Upper lobe of left lung (tissue), 4 donors: ENCODE measurements around the gene MTHFD2L.

Experiments used
- EP300 ChIP-seq, 4 donors: sonication (generic); formaldehyde crosslinking; IDR thresholded peaks; one replicate each; pipeline ENCODE4 v1.5.1; 2017; ENCODE audit warnings: antibody characterized with exemption in 4 of 4, control low read depth in 2 of 4
- POLR2A ChIP-seq, 4 donors: fragments of 450-650 bp; IDR thresholded peaks; one replicate each; pipeline ENCODE4 v1.5.1; 2016 to 2017; ENCODE audit warnings: antibody characterized with exemption in 4 of 4, mild to moderate bottlenecking in 2 of 4
- POLR2AphosphoS5 ChIP-seq, 2 donors: sonication (generic); formaldehyde crosslinking; IDR thresholded peaks; one replicate each; pipeline ENCODE4 v1.5.1; 2017; ENCODE audit warnings: antibody characterized with exemption in 2 of 2
- TF ChIP-seq, protein P1 (sequence below), 6 experiments: fragments of 450-650 bp in 4 of 6; fragments of 200-600 bp in 2 of 6; sonication (generic) in 2 of 6; IDR thresholded peaks; one replicate each; pipeline ENCODE4 v1.5.1; 2016 to 2019; ENCODE audit warnings: antibody characterized with exemption in 6 of 6

- TF ChIP-seq, protein P1, sequence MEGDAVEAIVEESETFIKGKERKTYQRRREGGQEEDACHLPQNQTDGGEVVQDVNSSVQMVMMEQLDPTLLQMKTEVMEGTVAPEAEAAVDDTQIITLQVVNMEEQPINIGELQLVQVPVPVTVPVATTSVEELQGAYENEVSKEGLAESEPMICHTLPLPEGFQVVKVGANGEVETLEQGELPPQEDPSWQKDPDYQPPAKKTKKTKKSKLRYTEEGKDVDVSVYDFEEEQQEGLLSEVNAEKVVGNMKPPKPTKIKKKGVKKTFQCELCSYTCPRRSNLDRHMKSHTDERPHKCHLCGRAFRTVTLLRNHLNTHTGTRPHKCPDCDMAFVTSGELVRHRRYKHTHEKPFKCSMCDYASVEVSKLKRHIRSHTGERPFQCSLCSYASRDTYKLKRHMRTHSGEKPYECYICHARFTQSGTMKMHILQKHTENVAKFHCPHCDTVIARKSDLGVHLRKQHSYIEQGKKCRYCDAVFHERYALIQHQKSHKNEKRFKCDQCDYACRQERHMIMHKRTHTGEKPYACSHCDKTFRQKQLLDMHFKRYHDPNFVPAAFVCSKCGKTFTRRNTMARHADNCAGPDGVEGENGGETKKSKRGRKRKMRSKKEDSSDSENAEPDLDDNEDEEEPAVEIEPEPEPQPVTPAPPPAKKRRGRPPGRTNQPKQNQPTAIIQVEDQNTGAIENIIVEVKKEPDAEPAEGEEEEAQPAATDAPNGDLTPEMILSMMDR (IDR thresholded peaks at IDR 0.05) = no peak
- TF ChIP-seq POLR2A (IDR thresholded peaks at IDR 0.05) (no peak), EP300 (IDR thresholded peaks at IDR 0.05) (no peak), POLR2AphosphoS5 (IDR thresholded peaks at IDR 0.05) (no peak)
Measured at GRCh38 chr4:74205559-74205958, 47.6 kb downstream of the MTHFD2L start.
